Measurements from ENCODE around the gene TTC5. TPM values are rescaled to one million over a fixed set of nuclear protein-coding genes. Genes with fewer than 3 reads are reported as not detected.

Gene TTC5
- total and polyA plus RNA-seq, 2 experiments from 2014 or later: 13.9 to 25.9 TPM

DNA sequence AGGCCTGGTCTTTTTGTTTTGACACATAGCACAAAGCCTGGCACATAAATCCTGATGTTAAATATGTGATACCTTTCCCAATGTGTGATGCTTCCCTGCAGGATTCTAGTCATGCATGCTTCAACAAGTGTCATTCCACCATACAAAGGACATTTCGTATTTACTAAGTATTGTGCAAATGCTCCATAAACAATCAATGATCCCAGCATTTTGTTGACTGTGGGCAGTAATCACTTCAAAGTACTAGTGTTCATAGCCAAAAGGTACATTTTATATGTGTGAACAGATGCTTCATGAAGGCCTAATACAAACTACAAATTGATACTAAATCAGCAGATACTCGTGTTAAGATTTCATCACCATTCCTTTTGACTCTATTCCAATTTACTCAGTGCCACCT is 23.0 kb upstream of the TTC5 start:
- no peaks in the 10 kb centered on the region for H3K9me3 ChIP-seq (ENCODE audit: low read depth)
- peak overlapping the region; percentile 65 for H3K27ac ChIP-seq
- no peak for DNase-seq (ENCODE audit: low read depth in 1 of 2, low spot score in 1 of 2)
- H3K36me3 ChIP-seq: peaks cover 28% of the 10 kb centered on the region
- TF ChIP-seq, protein P1, sequence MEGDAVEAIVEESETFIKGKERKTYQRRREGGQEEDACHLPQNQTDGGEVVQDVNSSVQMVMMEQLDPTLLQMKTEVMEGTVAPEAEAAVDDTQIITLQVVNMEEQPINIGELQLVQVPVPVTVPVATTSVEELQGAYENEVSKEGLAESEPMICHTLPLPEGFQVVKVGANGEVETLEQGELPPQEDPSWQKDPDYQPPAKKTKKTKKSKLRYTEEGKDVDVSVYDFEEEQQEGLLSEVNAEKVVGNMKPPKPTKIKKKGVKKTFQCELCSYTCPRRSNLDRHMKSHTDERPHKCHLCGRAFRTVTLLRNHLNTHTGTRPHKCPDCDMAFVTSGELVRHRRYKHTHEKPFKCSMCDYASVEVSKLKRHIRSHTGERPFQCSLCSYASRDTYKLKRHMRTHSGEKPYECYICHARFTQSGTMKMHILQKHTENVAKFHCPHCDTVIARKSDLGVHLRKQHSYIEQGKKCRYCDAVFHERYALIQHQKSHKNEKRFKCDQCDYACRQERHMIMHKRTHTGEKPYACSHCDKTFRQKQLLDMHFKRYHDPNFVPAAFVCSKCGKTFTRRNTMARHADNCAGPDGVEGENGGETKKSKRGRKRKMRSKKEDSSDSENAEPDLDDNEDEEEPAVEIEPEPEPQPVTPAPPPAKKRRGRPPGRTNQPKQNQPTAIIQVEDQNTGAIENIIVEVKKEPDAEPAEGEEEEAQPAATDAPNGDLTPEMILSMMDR (IDR thresholded peaks at IDR 0.05; ENCODE audit: low read depth, low read length): no peak
- peaks cover 8% of the 10 kb centered on the region for H3K4me1 ChIP-seq (ENCODE audit: low read depth)
- no peak overlapping the region for H3K4me3 ChIP-seq
- H3K27me3 ChIP-seq: no peaks in the 10 kb centered on the region

DNA sequence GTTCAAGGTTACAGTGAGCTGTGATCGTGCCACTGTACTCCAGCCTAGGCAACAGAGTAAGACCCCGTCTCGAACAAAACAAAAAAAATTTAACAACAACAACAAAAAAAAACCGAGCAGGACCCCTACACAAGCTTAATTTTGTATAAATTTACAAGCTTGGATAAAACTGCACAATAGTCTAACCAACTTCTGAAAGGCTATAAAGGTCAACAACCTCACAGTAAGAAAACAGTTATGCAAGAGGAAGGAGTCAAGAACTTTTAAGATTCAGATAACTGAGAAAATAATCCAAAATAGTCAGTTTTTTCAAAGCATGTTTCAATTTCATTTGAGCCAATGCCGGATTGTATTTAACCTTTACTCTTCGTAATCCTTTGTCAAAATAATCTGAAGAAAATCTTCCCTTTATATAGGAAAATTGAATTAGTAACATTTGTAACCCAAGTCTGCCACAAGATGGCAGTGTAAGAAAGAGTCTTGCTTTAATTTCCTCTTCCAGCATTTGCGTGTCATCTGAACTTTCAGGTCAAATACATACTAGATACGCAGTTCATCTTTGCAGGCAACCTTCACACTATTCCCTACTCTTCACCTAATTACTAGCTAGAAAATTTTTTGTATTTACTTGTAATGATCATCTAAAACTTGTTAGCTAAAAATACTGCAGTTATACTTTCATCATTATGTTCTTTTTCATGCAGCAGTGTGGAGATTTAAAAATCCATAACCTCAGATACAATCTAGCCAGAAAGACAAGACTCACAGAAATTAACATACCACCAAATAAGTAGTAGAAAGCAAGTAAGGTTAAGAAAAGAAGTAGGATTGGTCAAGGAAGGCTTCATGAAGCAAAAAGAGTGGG is 21.5 kb upstream of the TTC5 start:
- no peak overlapping the region for H3K4me3 ChIP-seq
- peak overlapping the region; percentile 22 for H3K27ac ChIP-seq
- H3K36me3 ChIP-seq: peaks cover 34% of the 10 kb centered on the region
- TF ChIP-seq, protein P1 (IDR thresholded peaks at IDR 0.05; ENCODE audit: low read depth, low read length): peak; percentile 66
- H3K4me1 ChIP-seq (ENCODE audit: low read depth): peaks cover 8% of the 10 kb centered on the region
- H3K9me3 ChIP-seq (ENCODE audit: low read depth): no peaks in the 10 kb centered on the region
- no peaks in the 10 kb centered on the region for H3K27me3 ChIP-seq
- DNase-seq (ENCODE audit: low read depth in 1 of 2, low spot score in 1 of 2): peak; percentile 64 to 77

DNA sequence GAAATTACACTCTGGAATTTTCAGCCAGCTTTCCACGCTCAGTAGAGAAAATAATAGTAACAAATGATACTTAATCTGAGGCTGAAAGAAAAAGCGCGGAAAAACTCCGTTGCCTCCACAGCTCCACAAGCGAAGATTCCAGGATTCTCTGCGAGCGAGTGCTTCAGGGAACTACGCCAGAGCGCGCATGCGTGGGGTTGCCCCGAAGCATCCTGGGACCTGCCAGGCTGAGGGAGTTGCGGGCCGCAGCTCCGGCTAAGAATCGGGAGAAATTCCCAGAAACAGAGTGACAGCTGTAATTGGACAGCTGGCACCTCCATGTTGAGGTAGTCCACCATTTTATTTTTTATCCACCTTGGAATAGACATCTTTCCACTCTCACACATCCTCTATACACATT is 12.0 kb upstream of the TTC5 start:
- H3K27ac ChIP-seq: no peak overlapping the region
- TF ChIP-seq, protein P1 (IDR thresholded peaks at IDR 0.05; ENCODE audit: low read depth, low read length): no peak
- no peak for DNase-seq (ENCODE audit: low read depth in 1 of 2, low spot score in 1 of 2)
- no peaks in the 10 kb centered on the region for H3K9me3 ChIP-seq (ENCODE audit: low read depth)
- peaks cover 79% of the 10 kb centered on the region for H3K36me3 ChIP-seq
- no peaks in the 10 kb centered on the region for H3K27me3 ChIP-seq
- H3K4me3 ChIP-seq: no peak overlapping the region
- H3K4me1 ChIP-seq (ENCODE audit: low read depth): no peaks in the 10 kb centered on the region

DNA sequence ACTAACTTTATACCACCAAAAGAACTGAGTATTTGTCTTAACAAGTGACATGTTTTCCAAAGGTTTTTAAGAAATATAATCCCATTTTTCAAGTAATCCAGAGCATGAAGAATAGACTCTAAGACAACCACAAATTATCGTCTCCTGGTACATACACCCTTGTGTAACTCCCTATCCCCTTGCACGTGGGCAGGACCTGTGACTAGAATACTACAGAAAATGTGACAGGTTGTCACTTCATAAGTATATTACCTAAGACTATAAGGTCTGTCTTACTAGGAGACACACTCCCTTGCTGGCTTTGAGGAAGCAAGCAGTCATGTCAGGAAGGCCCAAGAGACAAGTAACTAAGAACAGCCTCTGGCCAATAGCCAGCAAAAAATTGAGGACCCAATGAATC is 8.3 kb upstream of the TTC5 start:
- H3K9me3 ChIP-seq (ENCODE audit: low read depth): no peaks in the 10 kb centered on the region
- DNase-seq (ENCODE audit: low read depth in 1 of 2, low spot score in 1 of 2): no peak
- no peak overlapping the region for H3K27ac ChIP-seq
- peaks cover 63% of the 10 kb centered on the region for H3K36me3 ChIP-seq
- no peaks in the 10 kb centered on the region for H3K4me1 ChIP-seq (ENCODE audit: low read depth)
- H3K27me3 ChIP-seq: no peaks in the 10 kb centered on the region
- TF ChIP-seq, protein P1 (IDR thresholded peaks at IDR 0.05; ENCODE audit: low read depth, low read length): no peak
- no peak overlapping the region for H3K4me3 ChIP-seq

DNA sequence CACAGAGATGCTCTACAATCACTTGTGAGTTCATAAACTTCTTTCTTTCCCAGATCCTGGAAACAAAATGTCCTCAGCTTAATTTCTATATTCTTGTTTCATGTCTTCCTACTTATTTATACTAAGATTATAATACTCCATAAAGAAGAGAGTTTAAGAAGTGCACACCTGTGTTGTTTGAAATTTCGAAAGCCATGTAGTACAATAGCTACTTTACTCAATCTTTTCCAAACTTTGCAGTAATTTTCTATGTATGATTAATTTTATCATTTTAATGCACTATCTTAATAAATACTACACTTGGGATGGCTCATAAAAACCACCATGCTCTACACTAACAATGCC is 300 bp upstream of the TTC5 start:
- H3K27me3 ChIP-seq: no peaks in the 10 kb centered on the region
- no peaks in the 10 kb centered on the region for H3K9me3 ChIP-seq (ENCODE audit: low read depth)
- peaks cover under 1% of the 10 kb centered on the region for H3K36me3 ChIP-seq
- H3K4me1 ChIP-seq (ENCODE audit: low read depth): peaks cover 6% of the 10 kb centered on the region
- H3K4me3 ChIP-seq: peak overlapping the region; percentile 52
- DNase-seq (ENCODE audit: low read depth in 1 of 2, low spot score in 1 of 2): no peak
- TF ChIP-seq, protein P1 (IDR thresholded peaks at IDR 0.05; ENCODE audit: low read depth, low read length): no peak
- H3K27ac ChIP-seq: no peak overlapping the region

Measured in cardiac muscle cell (in vitro differentiated cells and primary cell).